Calu3 (cell line): ENCODE results near the gene NT5C1A. TPM values are rescaled to one million over a fixed set of nuclear protein-coding genes. Genes with fewer than 3 reads are reported as not detected.

ENCODE experiments used
- BruUV-seq: library from RNA; stranded (reverse); fragments of 400-500 nt; replicated peaks from 2 replicates; lab custom pipeline; 2021; lab: Mats Ljungman, UMichigan
- CTCF ChIA-PET: fragments of 300-600 bp; sonication (Branson Sonifier 250); formaldehyde crosslinking; loops from one replicate; lab custom pipeline; 2022; ENCODE audit warnings: antibody characterized with exemption; lab: Charles Lee
- DNase-seq: peaks from one replicate; pipeline ENCODE4 v3.0.0; 2022
- H3K27ac Mint-ChIP-seq: one replicate; pipeline ENCODE4 v1.8.0; 2022; ENCODE audit warnings: mixed read lengths; ENCODE audit not compliant: unreplicated experiment
- H3K27me3 Mint-ChIP-seq: one replicate; pipeline ENCODE4 v1.8.0; 2022; ENCODE audit warnings: mixed read lengths; ENCODE audit not compliant: unreplicated experiment
- H3K36me3 Mint-ChIP-seq: one replicate; pipeline ENCODE4 v1.8.0; 2022; ENCODE audit warnings: mild to moderate bottlenecking, moderate library complexity, mixed read lengths; ENCODE audit not compliant: insufficient read depth, unreplicated experiment
- H3K4me1 Mint-ChIP-seq: one replicate; pipeline ENCODE4 v1.8.0; 2022; ENCODE audit warnings: mild to moderate bottlenecking, low read depth, mixed read lengths; ENCODE audit not compliant: unreplicated experiment
- H3K4me3 Mint-ChIP-seq: one replicate; pipeline ENCODE4 v1.8.0; 2022; ENCODE audit warnings: mild to moderate bottlenecking, low read depth, moderate library complexity, mixed read lengths; ENCODE audit not compliant: unreplicated experiment
- H3K9me3 Mint-ChIP-seq: one replicate; pipeline ENCODE4 v1.8.0; 2022; ENCODE audit warnings: low read depth, mixed read lengths; ENCODE audit not compliant: unreplicated experiment
- CTCF ChIP-seq: fragments of 200-600 bp; IDR thresholded peaks from one replicate; pipeline ENCODE4 v1.8.0; 2022; ENCODE audit warnings: antibody characterized with exemption; ENCODE audit not compliant: unreplicated experiment
- intact Hi-C: fragments of 100-400 bp; cut with micrococcal nuclease; formaldehyde crosslinking; loops from one replicate; pipeline ENCODE4 v1.10.0; 2022; ENCODE audit not compliant: unreplicated experiment
- total RNA-seq: library from RNA; stranded (reverse); gene quantifications from 2 replicates; pipeline ENCODE4 v1.2.3, GENCODE V29; 2022

Gene NT5C1A
- total RNA-seq, 1 experiment from 2014 or later: not detected

- no peaks in the 10 kb centered on the region for H3K4me1 Mint-ChIP-seq
- TF ChIP-seq CTCF: no peak
- peaks cover 79% of the 10 kb centered on the region for H3K27me3 Mint-ChIP-seq
- H3K9me3 Mint-ChIP-seq: no peaks in the 10 kb centered on the region
- no peak for DNase-seq
- H3K36me3 Mint-ChIP-seq: no peaks in the 10 kb centered on the region
- BruUV-seq: no TSS peak
- intact Hi-C loops: loop anchor here (2.0 kb wide), 1 partner anchor 25 kb away; no protein-coding TSS in a partner anchor
- no peak overlapping the region for H3K4me3 Mint-ChIP-seq
- CTCF ChIA-PET: no interaction called here
- H3K27ac Mint-ChIP-seq: no peak overlapping the region
Measured at GRCh38 chr1:39689635-39690034, 17.7 kb upstream of the NT5C1A start.

DNA sequence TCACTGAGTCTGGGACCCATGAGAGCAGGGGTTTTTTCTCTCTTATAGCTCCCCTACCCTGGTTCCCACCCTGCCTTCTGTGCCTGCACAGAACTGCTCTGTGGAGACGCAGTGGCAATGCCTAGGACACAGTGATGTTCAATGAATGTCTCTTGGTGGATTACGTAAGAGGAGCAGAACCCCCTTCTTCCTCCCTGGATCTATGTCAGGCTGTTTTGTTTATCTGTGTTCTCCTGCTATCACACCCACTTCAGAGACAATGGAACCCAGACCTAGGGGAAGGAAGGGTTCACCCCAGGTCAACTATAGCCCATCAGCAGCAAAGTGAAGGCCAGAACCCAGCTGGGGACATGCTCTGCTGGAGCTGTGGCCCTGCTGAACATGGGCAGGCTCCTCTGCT is 17.3 kb upstream of the NT5C1A start:
- no peak overlapping the region for H3K4me3 Mint-ChIP-seq
- no peaks in the 10 kb centered on the region for H3K9me3 Mint-ChIP-seq
- TF ChIP-seq CTCF: no peak
- intact Hi-C loops: no loop called here
- BruUV-seq: no TSS peak
- no peaks in the 10 kb centered on the region for H3K36me3 Mint-ChIP-seq
- H3K27ac Mint-ChIP-seq: no peak overlapping the region
- no peaks in the 10 kb centered on the region for H3K4me1 Mint-ChIP-seq
- H3K27me3 Mint-ChIP-seq: peaks cover 79% of the 10 kb centered on the region
- DNase-seq: no peak
- CTCF ChIA-PET: no interaction called here

DNA sequence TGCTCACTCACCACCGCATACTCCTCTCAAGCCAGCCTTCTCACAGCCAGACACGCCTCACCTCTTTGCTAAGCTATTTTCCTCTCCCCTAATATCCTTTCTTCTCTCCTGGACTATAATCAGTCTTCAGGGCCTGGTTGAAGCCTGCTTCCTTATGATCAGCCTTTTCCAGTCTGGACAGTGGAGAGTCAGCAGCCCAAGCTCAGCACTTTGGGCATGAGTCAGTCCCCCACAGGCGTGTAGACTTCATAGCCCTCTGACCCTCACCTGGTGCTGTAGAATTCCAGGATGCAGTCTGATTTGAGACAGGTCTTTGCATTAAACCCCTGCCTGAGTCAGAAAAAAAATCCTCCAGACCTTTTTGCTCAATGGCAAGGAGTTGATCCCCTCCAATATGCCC is 16.8 kb upstream of the NT5C1A start:
- intact Hi-C loops: no loop called here
- Mint-ChIP-seq H3K4me1 (no peaks in the 10 kb centered on the region), H3K27ac (no peak overlapping the region), H3K27me3 (peaks cover 83% of the 10 kb centered on the region), H3K4me3 (no peak overlapping the region), H3K36me3 (no peaks in the 10 kb centered on the region), H3K9me3 (no peaks in the 10 kb centered on the region)
- TF ChIP-seq CTCF: no peak
- no peak for DNase-seq
- BruUV-seq: no TSS peak
- CTCF ChIA-PET: no interaction called here

DNA sequence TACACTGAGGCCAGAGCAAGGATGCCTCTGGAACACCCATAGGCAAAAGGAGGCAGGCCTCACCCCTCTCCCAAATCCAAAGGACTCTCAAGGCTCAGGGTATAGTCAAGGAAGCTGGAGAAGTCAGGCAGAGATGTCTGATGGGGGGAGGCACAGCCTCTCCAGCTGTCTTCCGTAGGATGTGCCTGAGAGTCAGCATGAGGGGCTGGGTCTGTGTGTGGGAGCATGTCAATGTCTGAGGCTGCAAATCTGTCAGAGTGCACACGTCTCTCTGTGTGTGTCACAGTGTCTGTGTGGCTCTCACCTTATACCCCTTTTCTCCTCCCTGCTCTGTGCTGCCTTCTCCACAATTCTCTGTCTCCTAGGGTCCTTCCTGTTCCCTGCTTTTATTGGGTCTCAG is 15.3 kb upstream of the NT5C1A start:
- Mint-ChIP-seq H3K4me1 (no peaks in the 10 kb centered on the region), H3K9me3 (no peaks in the 10 kb centered on the region), H3K27me3 (peaks cover 90% of the 10 kb centered on the region), H3K4me3 (no peak overlapping the region), H3K36me3 (no peaks in the 10 kb centered on the region), H3K27ac (no peak overlapping the region)
- CTCF ChIA-PET: no interaction called here
- no peak for DNase-seq
- BruUV-seq: no TSS peak
- intact Hi-C loops: no loop called here
- TF ChIP-seq CTCF: no peak
